Mesodermal cell (in vitro differentiated cells): ENCODE results near the gene ALKBH4.

Experiments used
- H3K27ac ChIP-seq: 2 replicates; pipeline ENCODE4 v1.7.0; 2013; ENCODE audit warnings: mild to moderate bottlenecking, low read depth, low read length, moderate library complexity; ENCODE audit not compliant: severe bottlenecking
- H3K36me3 ChIP-seq: 2 replicates; pipeline ENCODE4 v1.7.1; 2013; ENCODE audit warnings: mild to moderate bottlenecking, low read length, moderate library complexity; ENCODE audit not compliant: control insufficient read depth, insufficient read depth
- H3K4me1 ChIP-seq: one replicate; pipeline ENCODE4 v1.7.1; 2013; ENCODE audit warnings: mild to moderate bottlenecking, low read length; ENCODE audit not compliant: insufficient read depth, control insufficient read depth, poor library complexity, severe bottlenecking
- H3K4me3 ChIP-seq: 2 replicates; pipeline ENCODE4 v1.7.0; 2013; ENCODE audit warnings: low read length, control low read depth, mild to moderate bottlenecking; ENCODE audit not compliant: insufficient read depth, poor library complexity, severe bottlenecking; ENCODE audit errors: extremely low read depth
- H3K9me3 ChIP-seq: 2 replicates; pipeline ENCODE4 v1.7.1; 2013; ENCODE audit warnings: mild to moderate bottlenecking, low read length, moderate library complexity; ENCODE audit not compliant: control insufficient read depth
- WGBS, 2 experiments: methylation state at CpG; one replicate each; pipeline ENCODE4 v1.1.5; 2013; ENCODE audit warnings: missing lambda C conversion rate in 2 of 2; ENCODE audit not compliant: insufficient coverage in 2 of 2; 5-methylcytosine and 5-hydroxymethylcytosine counted together

ALKBH4 gene

DNA sequence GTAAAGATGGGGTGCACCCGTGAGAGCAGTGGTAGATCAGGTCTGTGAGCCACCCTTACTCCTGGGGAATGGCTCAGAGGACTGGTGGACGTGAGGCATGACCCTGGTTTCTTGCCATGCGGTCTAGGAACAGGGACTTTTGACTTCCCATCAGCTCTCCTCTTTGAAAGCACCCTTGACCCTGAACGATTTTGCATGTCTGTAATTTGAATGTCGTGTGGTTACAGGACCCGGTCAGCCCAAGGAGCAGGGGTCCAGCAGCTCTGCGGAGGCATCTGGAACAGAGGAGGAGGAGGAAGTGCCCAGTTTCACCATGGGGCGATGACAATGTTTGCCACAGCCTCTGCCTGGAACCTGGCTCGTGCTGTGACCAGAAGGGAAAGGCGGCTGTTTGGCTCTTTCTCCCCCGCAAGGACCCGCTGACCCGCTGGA, 39.9 kb downstream of the ALKBH4 start:
- no peaks in the 10 kb centered on the region for H3K9me3 ChIP-seq
- H3K36me3 ChIP-seq, result peaks cover 71% of the 10 kb centered on the region
- WGBS, 2 experiments, result 94 to 95% methylated on average over 10 to 13 of the region's 13 CpGs
- no peak overlapping the region for H3K27ac ChIP-seq
- no peak overlapping the region for H3K4me3 ChIP-seq
- peaks cover 12% of the 10 kb centered on the region for H3K4me1 ChIP-seq

DNA sequence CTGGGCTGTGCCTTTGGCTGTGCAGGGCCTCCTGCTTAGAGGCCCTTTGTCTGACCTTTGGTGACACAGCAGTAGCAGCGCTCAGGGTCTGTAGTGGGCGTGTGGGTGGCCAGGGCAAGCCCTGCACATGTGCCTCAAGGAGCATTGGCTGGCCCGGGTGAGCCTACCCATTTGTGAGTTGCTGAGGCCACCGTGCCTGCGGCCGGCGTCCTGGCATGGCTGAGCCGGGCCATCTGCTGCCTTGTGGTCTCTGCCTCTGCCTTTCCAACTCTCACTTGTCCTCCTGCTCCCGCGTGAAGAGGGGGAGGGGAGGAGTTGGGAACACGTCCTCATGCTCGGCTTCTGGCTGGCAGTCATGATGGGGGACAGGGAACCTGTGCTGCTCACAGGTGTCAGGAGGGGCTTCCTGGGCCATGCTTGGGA, 40.5 kb downstream of the ALKBH4 start:
- Histone ChIP-seq H3K36me3 (peaks cover 77% of the 10 kb centered on the region), H3K4me1 (peaks cover 12% of the 10 kb centered on the region), H3K9me3 (no peaks in the 10 kb centered on the region), H3K27ac (no peak overlapping the region), H3K4me3 (no peak overlapping the region)
- 72 to 82% methylated on average over 4 to 5 of the region's 12 CpGs for WGBS, 2 experiments

DNA sequence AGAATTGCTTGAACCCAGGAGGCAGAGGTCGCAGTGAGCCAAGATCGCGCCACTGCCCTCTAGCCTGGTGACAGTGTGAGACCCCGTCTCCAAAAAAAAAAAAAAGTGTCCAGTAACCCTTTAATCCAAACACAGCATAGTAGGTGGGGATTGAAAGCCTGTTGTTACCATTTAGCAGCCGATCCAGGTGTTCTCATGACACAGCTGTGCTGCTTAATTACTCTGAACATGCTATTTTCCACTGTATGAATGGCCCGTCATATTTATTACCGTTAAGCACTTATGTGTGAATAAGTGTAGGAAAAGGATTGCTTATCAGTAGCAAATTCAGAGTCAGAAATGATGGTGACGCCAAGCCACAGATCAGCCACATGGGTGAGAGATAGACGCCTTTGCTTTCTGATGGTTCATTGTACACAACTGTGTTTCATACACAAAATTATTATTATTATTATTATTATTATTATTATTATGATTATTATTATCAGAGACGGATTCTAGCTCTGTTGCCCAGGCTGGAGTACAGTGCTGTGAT, 42.9 kb downstream of the ALKBH4 start:
- H3K4me3 ChIP-seq, result no peak overlapping the region
- H3K4me1 ChIP-seq, result peaks cover 12% of the 10 kb centered on the region
- no peak overlapping the region for H3K27ac ChIP-seq
- no peaks in the 10 kb centered on the region for H3K9me3 ChIP-seq
- H3K36me3 ChIP-seq, result peaks cover 84% of the 10 kb centered on the region
- 96 to 100% methylated on average over 3 of the region's 10 CpGs for WGBS, 2 experiments

DNA sequence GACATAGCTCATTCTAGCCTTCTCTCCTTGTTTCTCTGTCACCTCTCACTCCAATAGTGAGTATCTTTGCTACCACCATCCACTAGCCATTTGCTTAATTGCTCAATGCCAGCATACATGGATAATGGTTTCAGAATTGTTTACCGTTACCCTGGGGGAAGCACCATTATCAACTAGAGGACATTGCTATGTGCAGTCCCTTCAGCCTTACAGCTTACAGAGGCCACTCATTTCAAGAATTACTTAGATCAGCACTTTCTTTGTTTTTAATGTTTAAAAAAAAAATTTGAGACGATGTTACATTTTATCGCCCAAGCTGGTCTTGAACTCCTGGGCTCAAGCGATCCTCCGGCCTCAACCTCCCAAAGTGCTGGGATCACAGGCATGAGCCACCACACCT, 46.1 kb downstream of the ALKBH4 start:
- Histone ChIP-seq H3K9me3 (no peaks in the 10 kb centered on the region), H3K36me3 (peaks cover 90% of the 10 kb centered on the region), H3K27ac (no peak overlapping the region), H3K4me3 (no peak overlapping the region), H3K4me1 (peaks cover under 1% of the 10 kb centered on the region)
- 98 to 100% methylated on average over 3 to 5 of the region's 5 CpGs for WGBS, 2 experiments

DNA sequence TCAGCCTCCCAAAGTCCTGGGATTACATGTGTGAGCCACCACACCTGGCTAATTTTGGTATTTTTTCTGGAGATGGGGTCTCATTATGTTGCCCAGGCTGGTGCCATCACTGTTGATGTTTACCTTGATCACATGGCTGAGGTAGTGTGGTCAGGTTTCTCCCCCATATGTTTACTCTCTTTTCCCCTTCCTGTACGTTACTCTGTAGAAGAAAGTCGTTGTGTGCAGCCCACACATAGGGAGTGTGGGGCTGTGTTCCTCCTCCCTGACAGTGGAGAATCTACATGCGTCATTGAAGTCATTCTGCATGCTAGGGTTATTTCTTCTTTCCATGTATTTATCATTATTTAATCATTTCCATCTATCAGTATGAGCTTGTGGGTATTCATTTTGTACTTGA, 47.6 kb downstream of the ALKBH4 start:
- Histone ChIP-seq H3K9me3 (no peaks in the 10 kb centered on the region), H3K4me3 (no peak overlapping the region), H3K36me3 (peaks cover 94% of the 10 kb centered on the region), H3K4me1 (no peaks in the 10 kb centered on the region), H3K27ac (no peak overlapping the region)
- 100% methylated on average over 2 of the region's 3 CpGs; no CpG with 5 or more reads in 1 of the 2 experiments for WGBS, 2 experiments

DNA sequence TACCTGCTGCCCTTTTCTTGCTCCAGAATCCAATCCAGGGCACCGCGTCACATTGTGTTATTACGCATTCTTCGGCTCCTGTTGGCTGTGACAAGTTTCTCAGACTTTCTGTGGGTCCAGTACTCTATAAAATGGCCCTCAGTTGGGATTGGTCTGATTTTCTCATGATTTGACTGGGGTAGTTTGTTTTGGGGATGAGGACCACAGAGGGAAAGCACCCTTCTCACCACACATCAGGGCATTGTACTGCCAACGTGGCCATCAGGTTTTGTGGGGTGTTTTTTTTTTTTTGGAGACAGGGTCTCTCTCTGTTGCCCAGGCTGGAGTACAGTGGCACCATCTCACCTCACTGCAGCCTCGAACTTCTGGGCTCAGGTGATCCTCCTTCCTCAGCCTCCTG, 48.3 kb downstream of the ALKBH4 start:
- H3K9me3 ChIP-seq, result no peaks in the 10 kb centered on the region
- no peak overlapping the region for H3K4me3 ChIP-seq
- 100% methylated on average over 4 to 5 of the region's 6 CpGs for WGBS, 2 experiments
- H3K36me3 ChIP-seq, result peaks cover 96% of the 10 kb centered on the region
- no peaks in the 10 kb centered on the region for H3K4me1 ChIP-seq
- H3K27ac ChIP-seq, result no peak overlapping the region

DNA sequence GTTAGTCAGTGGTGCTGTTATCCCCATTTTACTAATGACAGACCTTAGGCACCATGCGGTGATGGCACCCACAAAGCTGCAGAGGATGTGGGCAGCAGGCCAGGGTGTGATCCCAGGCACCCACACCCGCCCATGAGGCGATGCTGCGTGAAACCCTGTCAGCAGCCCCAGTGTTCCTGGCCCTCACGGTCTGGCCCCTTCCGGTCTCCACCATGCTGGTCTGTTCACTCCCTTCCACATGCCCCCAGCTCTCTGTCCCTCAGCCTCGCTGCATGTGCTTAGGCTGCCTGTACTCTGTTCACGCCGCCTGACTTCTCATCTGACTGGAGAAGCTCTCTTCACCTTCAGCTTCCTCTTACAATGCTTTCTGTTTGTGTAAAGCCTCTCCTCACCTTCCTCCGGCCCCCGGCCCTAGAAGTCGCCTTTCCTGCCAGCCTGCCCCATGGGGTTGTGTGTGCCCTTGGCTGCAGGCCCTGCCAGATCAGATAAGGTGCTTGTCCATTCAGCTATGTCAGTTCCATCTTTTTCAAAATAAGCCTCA, 48.9 kb downstream of the ALKBH4 start:
- no peaks in the 10 kb centered on the region for H3K9me3 ChIP-seq
- H3K4me1 ChIP-seq, result no peaks in the 10 kb centered on the region
- no peak overlapping the region for H3K27ac ChIP-seq
- 98 to 99% methylated on average over 12 of the region's 12 CpGs for WGBS, 2 experiments
- H3K4me3 ChIP-seq, result no peak overlapping the region
- peaks cover 96% of the 10 kb centered on the region for H3K36me3 ChIP-seq

DNA sequence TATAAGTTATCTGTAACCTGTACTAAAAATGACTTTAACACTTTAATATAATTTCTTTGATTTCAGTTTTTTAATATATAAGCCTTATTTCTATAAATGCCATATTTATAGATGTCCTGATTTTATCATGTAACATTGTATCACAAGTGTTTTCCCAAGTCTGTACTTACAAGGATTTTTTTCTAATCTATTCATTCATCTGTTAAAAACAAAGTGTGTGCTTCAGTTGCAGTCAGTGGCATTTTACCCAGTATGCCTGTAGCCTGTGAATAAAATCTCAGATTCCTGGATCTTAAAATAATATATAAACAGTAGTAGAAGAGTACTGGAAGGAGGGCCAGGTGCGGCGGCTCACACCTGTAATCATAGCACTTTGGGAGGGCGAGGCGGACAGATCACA, 51.1 kb downstream of the ALKBH4 start:
- Histone ChIP-seq H3K4me1 (no peaks in the 10 kb centered on the region), H3K36me3 (peaks cover 98% of the 10 kb centered on the region)
- WGBS, 2 experiments, result 98 to 100% methylated on average over 4 of the region's 4 CpGs

DNA sequence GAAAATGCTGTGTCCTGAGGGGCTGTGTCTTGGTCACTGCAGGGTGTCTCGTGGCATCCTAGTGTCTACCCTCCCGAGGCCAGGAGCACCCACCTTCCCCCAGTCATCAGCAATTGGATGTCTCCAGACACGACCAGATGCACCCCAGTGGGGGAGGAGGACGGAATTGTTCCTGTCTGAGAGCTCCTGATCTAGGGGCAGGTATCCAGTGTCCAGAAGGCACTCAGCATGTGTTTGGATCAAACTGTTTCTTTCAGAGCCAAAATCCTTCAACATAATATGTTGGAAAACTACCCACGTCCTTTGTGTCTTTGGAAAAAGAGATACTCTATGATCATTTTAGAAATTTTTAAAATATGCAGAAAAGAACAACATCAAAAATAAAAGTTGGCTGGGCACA, 51.6 kb downstream of the ALKBH4 start:
- WGBS, 2 experiments, result no CpG with 5 or more reads among the region's 5 CpGs
- no peak overlapping the region for H3K4me3 ChIP-seq
- H3K36me3 ChIP-seq, result peaks cover 98% of the 10 kb centered on the region

More for the DNA sequence above, 51.1 kb downstream of the ALKBH4 start:
- no peak overlapping the region for H3K27ac ChIP-seq
- no peaks in the 10 kb centered on the region for H3K9me3 ChIP-seq
- H3K4me3 ChIP-seq, result no peak overlapping the region

DNA sequence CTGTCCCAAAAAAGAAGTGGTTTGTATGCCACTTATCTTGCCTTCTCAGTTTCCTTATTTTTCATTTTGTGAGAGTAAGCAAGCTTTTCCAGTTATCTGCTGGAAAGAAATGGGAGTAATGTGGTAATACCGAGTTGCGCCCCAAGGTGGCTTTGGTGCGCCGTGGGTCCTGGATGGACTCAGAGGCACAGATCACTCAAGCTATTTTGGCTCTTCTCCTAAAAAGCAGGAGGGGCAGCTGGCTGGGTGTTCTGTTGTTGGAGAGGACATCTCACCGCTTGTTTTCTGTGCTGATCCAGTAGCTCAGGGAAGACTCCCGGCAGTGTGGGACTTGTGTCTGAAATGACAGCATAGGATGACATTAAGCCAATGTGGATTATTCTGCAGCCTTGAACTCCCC, 52.1 kb downstream of the ALKBH4 start:
- no peak overlapping the region for H3K27ac ChIP-seq
- WGBS, 2 experiments, result 81 to 84% methylated on average over 4 to 6 of the region's 6 CpGs
- H3K4me3 ChIP-seq, result no peak overlapping the region
- no peaks in the 10 kb centered on the region for H3K4me1 ChIP-seq
- peaks cover 98% of the 10 kb centered on the region for H3K36me3 ChIP-seq
- no peaks in the 10 kb centered on the region for H3K9me3 ChIP-seq

More for the DNA sequence above, 51.6 kb downstream of the ALKBH4 start:
- no peaks in the 10 kb centered on the region for H3K9me3 ChIP-seq
- H3K27ac ChIP-seq, result no peak overlapping the region
- no peaks in the 10 kb centered on the region for H3K4me1 ChIP-seq

DNA sequence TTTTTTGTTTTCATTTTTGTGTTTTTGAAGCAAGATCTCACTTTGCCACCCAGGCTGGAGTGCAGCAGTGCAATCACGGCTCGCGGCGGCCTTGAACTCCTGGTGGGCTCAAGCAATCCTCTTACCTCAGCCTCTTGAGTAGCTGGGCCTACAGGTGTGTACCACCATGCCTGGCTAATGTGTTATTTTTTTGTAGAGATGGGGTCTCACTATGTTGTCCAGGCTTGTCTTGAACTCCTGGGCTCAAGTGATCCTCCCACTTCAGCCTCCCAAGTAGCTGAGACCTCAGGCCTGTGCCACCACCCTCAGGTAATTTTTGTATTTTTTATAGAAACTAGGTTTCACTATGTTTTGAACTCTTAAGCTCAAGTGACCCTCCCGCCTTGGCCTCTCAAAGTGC, 53.7 kb downstream of the ALKBH4 start:
- Histone ChIP-seq H3K4me1 (no peaks in the 10 kb centered on the region), H3K4me3 (no peak overlapping the region), H3K27ac (no peak overlapping the region), H3K9me3 (no peaks in the 10 kb centered on the region), H3K36me3 (peaks cover 99% of the 10 kb centered on the region)
- WGBS, 2 experiments, result 100% methylated on average over 1 to 3 of the region's 5 CpGs
